HG02943 (cell line): Measurements from ENCODE around the gene PXDN.
"Not testable (repeated sequence)": the region's sequence is repeated elsewhere in the genome, so short reads cannot be mapped to it uniquely, and the experiment has no call there.

ENCODE experiments used
- ATAC-seq: cut with Tn5 transposase; IDR thresholded peaks from one replicate; pipeline ENCODE4 v1.9.1; 2021; ENCODE audit warnings: mild to moderate bottlenecking, low read depth, moderate library complexity; ENCODE audit not compliant: unreplicated experiment

Gene PXDN

DNA sequence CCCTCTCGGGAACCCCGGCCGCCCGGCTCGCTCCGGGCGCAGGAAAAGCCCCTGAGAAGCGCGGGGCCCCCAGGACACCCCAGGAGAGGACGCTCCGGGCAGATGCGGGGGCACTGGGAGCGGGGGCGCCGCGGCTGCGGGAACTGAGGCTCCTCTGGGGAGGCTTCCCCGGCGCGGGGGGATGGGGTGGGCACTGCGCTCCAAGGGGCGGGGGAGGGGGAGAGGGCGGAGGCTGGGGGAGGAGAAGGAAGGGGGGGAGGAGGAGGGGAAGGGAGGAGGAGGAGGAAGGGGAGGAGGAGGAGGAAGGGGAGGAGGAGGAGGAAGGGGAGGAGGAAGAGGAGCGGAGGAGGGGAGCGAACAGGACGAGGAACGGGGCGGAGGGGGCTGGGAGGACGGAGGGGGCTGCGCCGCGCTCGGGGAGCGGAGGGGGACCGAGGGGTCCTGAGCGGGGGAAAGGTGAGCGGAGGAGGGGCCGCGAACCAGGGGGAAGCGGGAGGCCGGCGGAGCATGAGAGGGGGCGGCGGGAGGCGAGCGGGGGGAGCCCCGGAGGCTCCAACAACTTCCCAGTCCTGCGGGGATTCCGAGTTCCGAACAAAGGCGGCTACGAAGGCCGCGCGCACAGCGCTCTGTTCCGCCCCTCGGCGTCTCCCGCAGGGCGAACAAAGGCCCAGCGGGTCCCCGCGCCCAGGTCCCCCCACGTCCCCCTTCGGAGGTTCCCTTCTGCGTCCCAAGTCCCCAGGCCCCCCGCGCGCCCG, 742 bp downstream of the PXDN start:
- ATAC-seq = no peak

- no peak for ATAC-seq
These were observed 1.5 kb downstream of the PXDN start for GRCh38 chr2:1742681-1743395.

DNA sequence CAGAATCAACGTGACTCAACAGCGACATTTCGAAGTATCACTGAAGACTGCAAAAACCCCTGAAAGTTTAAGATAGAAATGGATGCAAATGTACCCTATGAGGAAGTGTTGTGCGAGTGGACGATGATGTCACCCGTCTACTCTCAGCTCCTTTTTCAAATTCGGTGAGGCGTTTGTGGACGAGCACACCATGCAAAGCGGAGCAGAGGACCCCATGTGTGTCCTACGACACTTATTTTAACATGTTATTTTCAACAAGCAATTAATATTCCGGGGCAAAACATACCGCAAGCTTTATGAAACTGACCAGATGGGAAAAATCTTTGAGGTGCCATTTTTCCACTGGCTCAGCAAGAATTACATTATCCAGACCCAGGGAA, 2.0 kb downstream of the PXDN start:
- no peak for ATAC-seq

- no peak for ATAC-seq
These were observed 2.5 kb downstream of the PXDN start for GRCh38 chr2:1741851-1742250.

- ATAC-seq = no peak
These were observed 3.4 kb downstream of the PXDN start for GRCh38 chr2:1740716-1741589.

DNA sequence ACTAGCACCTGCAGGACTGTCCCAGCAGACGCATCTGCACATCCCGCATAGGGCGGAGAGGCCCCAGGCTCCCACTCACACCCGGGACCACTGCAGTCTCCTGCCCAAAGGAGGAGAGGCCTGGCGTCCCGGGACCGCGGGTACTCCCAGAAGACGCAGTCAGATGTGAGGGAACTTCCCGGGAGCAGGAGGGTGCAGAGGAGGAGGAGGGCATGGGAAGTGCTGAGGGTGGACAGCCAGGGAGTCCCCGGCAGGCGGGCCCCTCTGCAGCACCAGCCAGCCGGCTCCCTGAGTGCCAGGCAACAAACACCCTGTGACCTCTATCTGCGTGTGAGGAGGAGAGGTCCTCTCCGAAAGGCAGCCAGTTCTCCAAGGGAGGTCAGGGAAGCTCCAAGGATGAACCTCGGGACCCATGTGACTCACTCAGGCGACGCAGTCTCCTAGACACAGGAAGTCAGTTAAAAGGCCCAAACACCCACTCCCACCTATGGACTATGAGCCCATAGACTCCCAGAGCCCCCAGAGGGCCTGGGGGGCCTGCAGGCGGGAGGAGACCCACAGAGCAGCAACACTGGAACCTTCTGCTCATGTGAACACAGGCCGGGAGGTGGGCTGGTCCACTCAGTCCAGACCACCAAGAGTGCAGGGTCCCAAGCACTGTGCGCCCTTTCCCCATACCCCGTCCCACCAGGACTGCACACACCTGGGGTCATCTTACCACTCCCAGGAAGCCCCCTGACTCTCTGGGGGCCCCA, 4.2 kb downstream of the PXDN start:
- ATAC-seq = no peak

GRCh38 chr2:1739322-1739957, 4.9 kb downstream of the PXDN start:
- no peak for ATAC-seq

DNA sequence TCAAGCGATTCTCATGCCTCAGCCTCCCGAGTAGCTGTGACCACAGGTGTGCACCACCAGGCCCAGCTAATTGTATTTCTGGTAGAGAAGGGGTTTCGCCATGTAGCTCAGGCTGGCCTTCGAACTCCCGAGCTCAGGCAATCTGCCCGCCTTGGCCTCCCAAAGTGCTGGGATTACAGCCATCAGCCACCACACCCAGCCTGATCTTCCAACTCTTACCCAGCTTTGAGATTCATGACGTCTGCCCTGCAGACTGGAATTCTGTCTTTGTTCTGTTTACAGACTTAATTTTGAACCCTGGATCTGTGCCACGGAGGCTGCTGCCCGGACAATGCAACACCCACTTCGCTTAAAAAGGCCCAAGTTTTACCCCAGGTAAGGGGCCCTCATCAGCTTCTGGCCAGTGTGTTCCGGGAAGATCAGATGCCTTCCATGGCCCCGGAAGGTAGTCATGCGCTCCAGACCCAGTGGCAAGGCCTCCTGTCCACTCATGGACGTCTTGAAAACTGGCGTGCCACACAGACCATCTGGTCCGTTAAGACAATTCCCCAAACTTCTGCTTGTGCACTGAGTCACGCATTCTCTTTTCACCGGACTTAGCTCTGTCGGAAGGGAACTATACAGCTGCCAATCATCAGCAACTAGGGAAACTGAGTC, 5.5 kb downstream of the PXDN start:
- no peak for ATAC-seq

DNA sequence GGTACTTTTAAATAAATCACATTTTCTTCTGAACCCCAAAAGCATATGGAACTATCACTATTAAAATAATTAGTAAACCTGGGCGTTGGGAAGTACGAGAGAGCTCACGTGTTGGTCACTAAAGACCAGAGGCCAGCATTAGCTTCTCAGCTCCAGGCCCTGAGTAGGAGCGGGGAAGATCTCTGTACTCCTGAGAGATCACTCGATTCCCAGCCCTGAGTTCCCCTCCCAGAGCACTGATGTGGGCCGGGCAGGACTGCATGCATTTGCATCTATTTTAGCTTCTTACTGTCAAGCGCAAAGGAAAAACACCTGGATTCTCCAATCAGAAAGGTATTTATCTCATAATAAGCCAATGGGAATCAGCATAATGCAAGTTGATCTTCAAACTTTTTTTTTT, 6.2 kb downstream of the PXDN start:
- no peak for ATAC-seq

GRCh38 chr2:1736997-1737480, 7.3 kb downstream of the PXDN start:
- ATAC-seq = no peak

DNA sequence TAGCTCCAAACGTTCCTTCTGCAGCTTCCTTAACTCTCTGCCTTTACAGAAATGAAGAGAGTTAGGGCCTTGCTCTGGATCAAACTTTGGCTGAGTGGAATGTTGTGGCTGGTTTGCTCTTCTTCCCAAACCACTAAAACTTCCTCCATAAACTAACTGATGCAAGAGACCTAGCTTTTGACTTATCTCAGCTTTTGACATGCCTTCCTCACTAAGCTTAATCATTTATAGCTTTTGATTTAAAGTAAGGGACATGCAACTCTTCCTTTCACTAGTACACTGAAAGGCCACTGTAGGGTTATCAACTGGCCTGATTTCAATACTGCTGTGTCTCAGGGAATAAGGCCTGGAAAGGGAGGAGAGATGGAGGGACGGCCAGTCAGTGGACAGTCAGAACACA, 8.3 kb downstream of the PXDN start:
- no peak for ATAC-seq

DNA sequence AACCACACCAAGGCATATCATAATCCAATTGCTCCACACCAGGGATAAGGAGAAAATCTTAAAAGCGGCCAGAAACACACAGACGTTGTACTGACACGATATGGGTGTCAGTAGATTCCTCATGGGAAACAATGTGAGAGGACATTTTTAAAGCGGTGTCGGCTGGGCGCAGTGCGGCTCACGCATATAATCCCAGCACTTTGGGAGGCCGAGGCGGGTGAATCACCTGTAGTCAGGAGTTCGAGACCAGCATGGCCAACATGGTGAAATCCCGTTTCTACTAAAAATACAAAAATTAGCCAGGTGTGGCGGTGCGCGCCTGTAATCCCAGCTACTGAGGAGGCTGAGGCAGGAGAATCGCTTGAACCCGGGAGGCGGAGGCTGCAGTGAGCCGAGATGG, 11.0 kb downstream of the PXDN start:
- not testable (repeated sequence) for ATAC-seq

DNA sequence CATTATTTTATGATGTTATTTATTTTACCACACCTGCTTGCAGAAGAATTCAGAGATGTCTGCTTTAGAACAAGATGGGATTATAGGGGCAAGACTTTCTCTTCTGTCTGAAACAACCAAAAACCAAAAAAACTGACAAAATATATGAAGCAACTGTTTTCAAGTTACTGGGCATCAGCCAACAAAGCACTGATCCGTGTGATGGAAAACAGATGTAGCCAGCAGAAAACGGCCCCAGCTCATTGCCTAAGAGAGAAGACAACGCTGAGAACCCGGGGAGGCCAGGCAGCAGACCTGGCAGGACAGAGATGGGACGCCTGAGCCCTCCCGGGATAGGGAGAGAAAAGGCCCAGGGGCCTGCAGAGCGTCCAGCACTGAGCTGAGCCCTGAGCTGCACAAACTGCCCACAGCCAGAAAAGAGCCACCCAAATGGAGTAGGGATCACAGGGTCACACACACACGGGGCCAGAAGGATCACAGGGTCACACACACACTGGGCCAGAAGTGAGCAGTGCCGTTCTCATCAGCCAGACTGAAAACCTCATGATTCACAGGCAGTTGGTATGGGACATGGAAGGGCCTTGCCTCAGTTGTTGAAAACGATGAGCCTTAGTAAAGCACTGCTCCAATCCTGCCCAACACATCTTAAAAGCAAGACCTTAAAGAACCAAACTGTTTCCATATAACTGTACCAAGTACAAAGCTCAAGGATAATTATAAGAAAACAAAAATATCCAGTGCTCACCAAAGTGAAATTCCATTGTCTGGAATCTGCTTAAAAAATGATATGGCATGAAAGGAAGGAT, 12.1 kb downstream of the PXDN start:
- ATAC-seq = no peak

- no peak for ATAC-seq
These were observed 12.8 kb downstream of the PXDN start for GRCh38 chr2:1731447-1731962.

GRCh38 chr2:1730015-1730927, 14.0 kb downstream of the PXDN start:
- no peak for ATAC-seq

DNA sequence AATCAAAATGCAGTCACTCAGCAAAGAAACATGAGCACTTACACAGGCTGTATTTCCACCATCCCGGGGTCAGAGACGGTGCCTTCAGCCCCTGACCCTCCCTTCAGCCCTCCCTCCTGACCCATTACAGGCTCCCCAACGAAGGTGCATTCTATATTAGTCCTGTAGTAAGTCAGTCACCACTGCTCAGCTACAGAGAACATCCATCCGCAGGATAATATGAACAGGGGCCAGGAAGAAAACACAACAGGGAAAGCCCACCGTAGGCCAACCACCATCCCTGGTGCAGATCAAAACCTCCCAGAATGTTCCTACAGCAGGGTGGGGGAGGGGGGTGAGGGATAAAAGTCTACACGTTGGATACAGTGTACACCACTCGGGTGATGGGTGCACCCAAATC, 15.1 kb downstream of the PXDN start:
- no peak for ATAC-seq

DNA sequence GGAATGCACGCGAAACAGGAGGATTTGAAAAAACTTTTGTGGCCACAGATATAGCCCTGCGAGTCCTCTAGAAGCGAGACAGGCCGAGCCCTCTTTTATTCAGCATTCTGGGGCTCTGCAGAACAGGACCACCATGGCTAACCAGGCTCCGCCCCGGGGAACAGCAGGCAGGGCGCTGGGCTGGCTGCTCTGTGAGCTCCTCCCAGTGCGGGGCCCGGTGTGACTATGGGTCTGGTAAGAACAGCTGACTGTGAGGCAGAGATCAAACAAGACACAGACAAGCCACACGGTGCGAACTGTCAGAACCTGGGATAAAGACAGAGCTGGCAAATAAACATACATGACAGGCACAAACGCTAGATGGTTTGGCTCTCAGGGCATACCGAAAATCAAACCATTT, 15.5 kb downstream of the PXDN start:
- no peak for ATAC-seq
